HL-60 (cell line): ENCODE measurements around the gene IFNGR1.

Experiments
- GABPA ChIP-seq: IDR thresholded peaks from 2 replicates; pipeline ENCODE4 v1.6.1; 2012; ENCODE audit warnings: low read depth
- POLR2AphosphoS5 ChIP-seq: IDR thresholded peaks from 2 replicates; pipeline ENCODE4 v1.6.1; 2012; ENCODE audit warnings: low read depth
- TF ChIP-seq, protein P1 (sequence below): IDR thresholded peaks from one replicate; pipeline ENCODE4 v1.5.1; 2011; ENCODE audit warnings: low read length, control low read depth, inconsistent platforms; ENCODE audit not compliant: insufficient read depth

DNA sequence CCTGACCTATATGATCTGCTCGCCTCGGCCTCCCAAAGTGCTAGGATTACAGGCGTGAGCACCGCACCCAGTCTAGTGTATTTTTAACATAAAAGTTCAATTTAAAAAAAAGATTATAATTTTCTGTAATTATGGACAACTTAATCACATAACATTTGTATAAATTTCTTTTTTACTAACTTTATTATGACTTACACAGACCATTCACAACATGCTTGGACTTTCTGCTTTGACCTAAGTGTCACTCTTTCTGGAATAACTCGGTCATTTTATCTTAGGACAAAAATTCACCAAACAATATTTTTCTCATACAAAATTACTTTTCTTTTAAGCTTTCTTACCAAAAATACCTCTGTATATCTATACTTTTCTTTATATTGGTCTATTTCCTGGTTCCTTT lies 30.3 kb downstream of the IFNGR1 start:
- TF ChIP-seq, protein P1, sequence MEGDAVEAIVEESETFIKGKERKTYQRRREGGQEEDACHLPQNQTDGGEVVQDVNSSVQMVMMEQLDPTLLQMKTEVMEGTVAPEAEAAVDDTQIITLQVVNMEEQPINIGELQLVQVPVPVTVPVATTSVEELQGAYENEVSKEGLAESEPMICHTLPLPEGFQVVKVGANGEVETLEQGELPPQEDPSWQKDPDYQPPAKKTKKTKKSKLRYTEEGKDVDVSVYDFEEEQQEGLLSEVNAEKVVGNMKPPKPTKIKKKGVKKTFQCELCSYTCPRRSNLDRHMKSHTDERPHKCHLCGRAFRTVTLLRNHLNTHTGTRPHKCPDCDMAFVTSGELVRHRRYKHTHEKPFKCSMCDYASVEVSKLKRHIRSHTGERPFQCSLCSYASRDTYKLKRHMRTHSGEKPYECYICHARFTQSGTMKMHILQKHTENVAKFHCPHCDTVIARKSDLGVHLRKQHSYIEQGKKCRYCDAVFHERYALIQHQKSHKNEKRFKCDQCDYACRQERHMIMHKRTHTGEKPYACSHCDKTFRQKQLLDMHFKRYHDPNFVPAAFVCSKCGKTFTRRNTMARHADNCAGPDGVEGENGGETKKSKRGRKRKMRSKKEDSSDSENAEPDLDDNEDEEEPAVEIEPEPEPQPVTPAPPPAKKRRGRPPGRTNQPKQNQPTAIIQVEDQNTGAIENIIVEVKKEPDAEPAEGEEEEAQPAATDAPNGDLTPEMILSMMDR, result no peak
- no peak for TF ChIP-seq GABPA
- no peak for TF ChIP-seq POLR2AphosphoS5
